ENCODE results near the gene SLC6A14.

- TF ChIP-seq CTCF (conservative IDR thresholded peaks at IDR 0.05; ENCODE audit: low read depth in 2 of 2) = no peak
- TF ChIP-seq REST (IDR thresholded peaks at IDR 0.05; ENCODE audit: unreplicated experiment) = no peak
- no peak for TF ChIP-seq EZH2 (IDR thresholded peaks at IDR 0.05; ENCODE audit: low read depth, unreplicated experiment)
These were observed 26.4 kb downstream of the SLC6A14 start, which contains the start of gene CT83 for GRCh38 chrX:116462822-116463221.

Measured in GM23338 (cell line).